ENCODE data around the gene GAK.
"Not testable (repeated sequence)": the region's sequence is repeated elsewhere in the genome, so short reads cannot be mapped to it uniquely, and the experiment has no call there.

GAK gene

GRCh38 chr4:925771-926500 is 6.2 kb downstream of the GAK start:
- no peak for ATAC-seq (ENCODE audit: low read depth)
- no peaks in the 10 kb centered on the region for H3K9me3 ChIP-seq (ENCODE audit: severe bottlenecking)
- H3K27ac ChIP-seq (ENCODE audit: poor library complexity, severe bottlenecking), result no peak overlapping the region

DNA sequence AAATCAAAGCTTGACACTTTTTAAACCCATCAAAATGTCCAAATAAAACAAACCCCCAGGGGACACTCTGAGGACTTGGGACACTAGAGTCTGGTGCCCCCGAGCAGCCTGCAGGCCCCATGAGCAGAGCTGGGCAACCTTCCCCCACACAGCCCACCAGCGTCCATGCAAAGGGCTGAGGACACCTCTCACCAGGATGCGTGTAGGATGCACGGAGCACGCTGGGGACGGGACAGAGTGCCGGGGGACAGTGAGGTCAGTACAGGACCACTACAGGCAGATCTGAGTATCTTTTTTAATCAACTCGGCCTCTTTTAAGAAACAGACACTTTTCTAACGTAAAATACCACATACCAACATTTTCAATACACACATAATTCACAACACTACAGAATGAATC is 6.9 kb downstream of the GAK start:
- no peak for DNase-seq (ENCODE audit: low spot score)
- H3K36me3 ChIP-seq (ENCODE audit: low read depth), result no peaks in the 10 kb centered on the region
- no peaks in the 10 kb centered on the region for H3K27me3 ChIP-seq (ENCODE audit: insufficient read depth, poor library complexity, severe bottlenecking)
- no peak for TF ChIP-seq CTCF (IDR thresholded peaks at IDR 0.05; ENCODE audit: poor library complexity, severe bottlenecking)
- H3K4me3 ChIP-seq (ENCODE audit: severe bottlenecking), result no peak overlapping the region
- no peaks in the 10 kb centered on the region for H3K9me3 ChIP-seq (ENCODE audit: severe bottlenecking)
- ATAC-seq (ENCODE audit: low read depth), result no peak
- no peak overlapping the region for H3K27ac ChIP-seq (ENCODE audit: poor library complexity, severe bottlenecking)
- H3K4me1 ChIP-seq (ENCODE audit: insufficient read depth, poor library complexity, severe bottlenecking), result peaks cover 3% of the 10 kb centered on the region

More at GRCh38 chr4:925771-926500, 6.2 kb downstream of the GAK start:
- H3K27me3 ChIP-seq (ENCODE audit: insufficient read depth, poor library complexity, severe bottlenecking), result no peaks in the 10 kb centered on the region
- H3K36me3 ChIP-seq (ENCODE audit: low read depth), result no peaks in the 10 kb centered on the region
- DNase-seq (ENCODE audit: low spot score), result no peak
- peaks cover 3% of the 10 kb centered on the region for H3K4me1 ChIP-seq (ENCODE audit: insufficient read depth, poor library complexity, severe bottlenecking)
- no peak for TF ChIP-seq CTCF (IDR thresholded peaks at IDR 0.05; ENCODE audit: poor library complexity, severe bottlenecking)
- H3K4me3 ChIP-seq (ENCODE audit: severe bottlenecking), result no peak overlapping the region

- no peak for TF ChIP-seq CTCF (IDR thresholded peaks at IDR 0.05; ENCODE audit: poor library complexity, severe bottlenecking)
- Histone ChIP-seq H3K27me3 (ENCODE audit: insufficient read depth, poor library complexity, severe bottlenecking) (no peaks in the 10 kb centered on the region), H3K4me1 (ENCODE audit: insufficient read depth, poor library complexity, severe bottlenecking) (no peaks in the 10 kb centered on the region), H3K36me3 (ENCODE audit: low read depth) (no peaks in the 10 kb centered on the region), H3K4me3 (ENCODE audit: severe bottlenecking) (no peak overlapping the region), H3K9me3 (ENCODE audit: severe bottlenecking) (no peaks in the 10 kb centered on the region), H3K27ac (ENCODE audit: poor library complexity, severe bottlenecking) (no peak overlapping the region)
- ATAC-seq (ENCODE audit: low read depth) (no peak), DNase-seq (ENCODE audit: low spot score) (no peak)
Observed at GRCh38 chr4:924107-925096, 7.7 kb downstream of the GAK start.

DNA sequence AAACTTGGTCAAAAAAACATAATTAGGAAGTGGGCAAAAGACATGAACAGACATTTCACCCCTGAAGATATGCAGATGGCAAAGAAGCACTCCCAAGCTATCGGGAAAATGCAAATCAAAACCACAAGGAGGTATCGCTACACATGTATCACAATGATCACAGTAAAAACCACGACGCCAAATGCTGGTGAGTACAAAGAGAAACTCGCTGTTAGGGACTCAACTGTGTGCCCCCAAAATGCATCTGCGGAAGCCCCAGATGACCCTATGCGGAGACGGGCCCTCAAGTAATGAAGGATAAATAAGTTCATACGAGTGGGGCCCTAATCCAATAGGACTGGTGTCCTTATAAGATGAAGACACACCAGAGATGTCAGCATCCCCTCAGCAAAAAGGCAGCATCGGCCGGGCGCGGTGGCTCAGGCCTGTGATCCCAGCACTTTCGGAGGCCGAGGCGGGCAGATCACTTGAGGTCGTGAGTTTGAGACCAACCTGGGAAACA is 10.2 kb downstream of the GAK start:
- TF ChIP-seq CTCF (IDR thresholded peaks at IDR 0.05; ENCODE audit: poor library complexity, severe bottlenecking), result no peak
- ATAC-seq (ENCODE audit: low read depth) (no peak), DNase-seq (ENCODE audit: low spot score) (no peak)
- no peaks in the 10 kb centered on the region for H3K36me3 ChIP-seq (ENCODE audit: low read depth)
- no peaks in the 10 kb centered on the region for H3K9me3 ChIP-seq (ENCODE audit: severe bottlenecking)
- no peaks in the 10 kb centered on the region for H3K4me1 ChIP-seq (ENCODE audit: insufficient read depth, poor library complexity, severe bottlenecking)
- no peak overlapping the region for H3K4me3 ChIP-seq (ENCODE audit: severe bottlenecking)
- no peak overlapping the region for H3K27ac ChIP-seq (ENCODE audit: poor library complexity, severe bottlenecking)
- H3K27me3 ChIP-seq (ENCODE audit: insufficient read depth, poor library complexity, severe bottlenecking), result no peaks in the 10 kb centered on the region

DNA sequence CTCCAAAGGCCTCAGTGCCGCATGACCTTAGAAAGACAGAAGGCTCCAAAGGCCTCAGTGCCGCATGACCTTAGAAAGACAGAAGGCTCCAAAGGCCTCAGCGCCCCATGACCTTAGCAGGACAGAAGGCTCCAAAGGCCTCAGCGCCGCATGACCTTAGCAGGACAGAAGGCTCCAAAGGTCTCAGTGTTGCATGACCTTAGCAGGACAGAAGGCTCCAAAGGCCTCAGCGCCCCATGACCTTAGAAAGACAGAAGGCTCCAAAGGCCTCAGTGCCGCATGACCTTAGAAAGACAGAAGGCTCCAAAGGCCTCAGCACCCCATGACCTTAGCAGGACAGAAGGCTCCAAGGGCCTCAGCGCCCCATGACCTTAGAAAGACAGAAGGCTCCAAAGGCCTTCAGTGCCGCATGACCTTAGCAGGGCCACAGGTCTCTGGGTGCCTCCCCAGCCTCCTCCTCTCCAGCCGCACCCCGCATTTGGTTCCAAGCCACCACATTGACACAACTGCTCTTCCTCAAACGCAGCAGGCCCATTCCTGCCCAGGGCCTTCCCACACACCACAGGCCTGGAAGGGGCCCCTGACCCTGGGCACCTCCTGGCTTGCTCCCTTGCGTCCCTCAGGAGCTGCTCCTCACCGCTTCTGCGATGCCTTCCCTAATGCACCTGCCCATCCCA is 13.0 kb downstream of the GAK start:
- DNase-seq (ENCODE audit: low spot score); H3K4me1 ChIP-seq (ENCODE audit: insufficient read depth, poor library complexity, severe bottlenecking); H3K27ac ChIP-seq (ENCODE audit: poor library complexity, severe bottlenecking); H3K36me3 ChIP-seq (ENCODE audit: low read depth); H3K4me3 ChIP-seq (ENCODE audit: severe bottlenecking); H3K9me3 ChIP-seq (ENCODE audit: severe bottlenecking); H3K27me3 ChIP-seq (ENCODE audit: insufficient read depth, poor library complexity, severe bottlenecking); ATAC-seq (ENCODE audit: low read depth): not testable (repeated sequence)

DNA sequence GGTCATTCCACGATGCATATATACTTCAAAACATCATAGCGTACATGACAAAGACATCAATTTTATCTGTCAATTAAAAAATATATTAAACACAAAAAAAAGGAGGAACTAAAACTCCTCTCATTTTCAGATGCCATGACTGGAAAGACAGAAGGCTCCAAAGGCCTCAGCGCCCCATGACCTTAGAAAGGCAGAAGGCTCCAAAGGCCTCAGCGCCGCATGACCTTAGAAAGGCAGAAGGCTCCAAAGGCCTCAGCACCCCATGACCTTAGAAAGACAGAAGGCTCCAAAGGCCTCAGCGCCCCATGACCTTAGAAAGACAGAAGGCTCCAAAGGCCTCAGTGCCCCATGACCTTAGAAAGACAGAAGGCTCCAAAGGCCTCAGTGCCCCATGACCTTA is 13.5 kb downstream of the GAK start:
- H3K36me3 ChIP-seq (ENCODE audit: low read depth); H3K4me3 ChIP-seq (ENCODE audit: severe bottlenecking); H3K4me1 ChIP-seq (ENCODE audit: insufficient read depth, poor library complexity, severe bottlenecking); H3K27ac ChIP-seq (ENCODE audit: poor library complexity, severe bottlenecking); DNase-seq (ENCODE audit: low spot score); ATAC-seq (ENCODE audit: low read depth); H3K27me3 ChIP-seq (ENCODE audit: insufficient read depth, poor library complexity, severe bottlenecking); H3K9me3 ChIP-seq (ENCODE audit: severe bottlenecking): not testable (repeated sequence)

Data from RWPE2 (cell line).